HS-27A (cell line): ENCODE results near the gene DYSF.
"Not testable (repeated sequence)": the region's sequence is repeated elsewhere in the genome, so short reads cannot be mapped to it uniquely, and the experiment has no call there.

Experiments
- DNase-seq: peaks from one replicate; pipeline ENCODE4 v3.0.0-alpha.2; 2012; ENCODE audit warnings: low read depth, missing footprints

Gene DYSF

GRCh38 chr2:71658256-71658655, 204.9 kb downstream of the DYSF start:
- not testable (repeated sequence) for DNase-seq

DNA sequence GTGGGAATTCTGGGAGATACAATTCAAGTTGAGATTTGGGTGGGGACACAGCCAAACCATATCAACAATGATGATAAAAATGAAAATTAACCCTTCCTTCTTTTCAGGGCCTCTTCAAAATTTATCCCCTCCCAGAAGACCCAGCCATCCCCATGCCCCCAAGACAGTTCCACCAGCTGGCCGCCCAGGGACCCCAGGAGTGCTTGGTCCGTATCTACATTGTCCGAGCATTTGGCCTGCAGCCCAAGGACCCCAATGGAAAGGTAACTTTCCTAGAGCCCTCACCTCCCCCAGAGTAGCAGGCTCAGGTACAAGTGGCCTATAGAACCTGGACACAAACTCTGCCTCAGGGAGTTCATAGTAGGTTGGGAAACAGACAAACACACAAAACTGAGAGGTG, 205.4 kb downstream of the DYSF start:
- DNase-seq = no peak

- DNase-seq = no peak
Observed at GRCh38 chr2:71659868-71660518, 206.6 kb downstream of the DYSF start.

DNA sequence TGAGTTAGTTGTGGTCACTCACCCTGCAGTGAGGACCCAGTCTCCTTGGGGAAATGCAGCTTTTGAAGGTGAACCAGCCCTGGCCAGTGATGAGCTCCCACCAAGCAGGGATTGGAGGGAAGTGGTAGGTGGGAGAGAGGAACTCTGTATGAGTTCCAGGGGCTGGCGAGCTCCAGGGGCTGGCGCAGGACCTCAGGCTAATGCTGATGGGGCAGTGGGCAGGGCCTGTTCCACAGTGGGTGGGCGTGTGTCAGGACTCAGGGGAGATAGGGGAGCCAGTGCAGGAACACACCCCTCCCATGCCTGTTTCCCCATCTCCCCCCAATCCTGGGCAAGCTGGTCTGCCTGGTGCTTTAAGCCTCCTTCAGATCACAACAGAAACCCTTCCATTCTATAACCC, 208.4 kb downstream of the DYSF start:
- DNase-seq = no peak

GRCh38 chr2:71662665-71663394, 209.5 kb downstream of the DYSF start:
- DNase-seq = no peak

GRCh38 chr2:71664161-71664560, 210.8 kb downstream of the DYSF start:
- no peak for DNase-seq

DNA sequence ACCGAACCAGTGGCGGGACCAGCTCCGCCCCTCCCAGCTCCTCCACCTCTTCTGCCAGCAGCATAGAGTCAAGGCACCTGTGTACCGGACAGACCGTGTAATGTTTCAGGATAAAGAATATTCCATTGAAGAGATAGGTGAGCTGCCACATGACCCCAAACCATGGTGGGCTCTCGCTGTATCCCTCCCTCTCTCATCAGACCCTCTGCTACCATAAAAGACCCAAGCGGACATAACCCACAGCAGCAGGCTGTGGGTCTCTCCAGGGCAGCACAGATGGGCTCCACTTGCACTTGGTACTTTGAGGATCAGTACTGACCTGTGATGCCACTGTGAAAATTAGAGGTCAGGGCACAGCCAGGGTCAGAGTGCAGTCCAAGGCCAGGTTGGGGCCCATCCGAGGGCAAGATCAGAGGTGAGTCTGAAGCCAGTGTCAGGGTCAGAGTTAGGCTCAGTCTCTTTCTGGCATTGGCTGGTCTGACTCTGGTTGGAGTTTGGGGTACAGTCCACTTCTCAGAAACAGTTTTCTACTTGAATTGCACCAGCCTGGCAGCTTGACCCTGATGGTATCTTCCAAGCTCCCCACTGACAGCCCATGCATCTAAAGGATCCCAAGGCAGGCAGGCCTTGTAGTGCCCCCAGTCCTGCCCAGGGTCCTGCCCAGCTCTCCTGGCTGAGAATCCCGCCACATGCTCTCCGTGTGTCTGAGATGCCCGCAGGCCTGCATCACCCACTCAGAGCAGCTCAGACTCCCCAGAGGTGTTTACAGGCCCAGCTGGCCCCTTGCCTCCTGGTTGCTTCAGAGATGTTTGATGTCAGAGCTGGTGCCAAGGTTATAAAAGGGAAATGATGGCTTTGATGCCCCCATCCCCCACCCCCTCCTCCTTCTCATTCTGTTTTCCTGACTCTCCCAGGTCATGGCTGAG, 212.1 kb downstream of the DYSF start:
- no peak for DNase-seq

DNA sequence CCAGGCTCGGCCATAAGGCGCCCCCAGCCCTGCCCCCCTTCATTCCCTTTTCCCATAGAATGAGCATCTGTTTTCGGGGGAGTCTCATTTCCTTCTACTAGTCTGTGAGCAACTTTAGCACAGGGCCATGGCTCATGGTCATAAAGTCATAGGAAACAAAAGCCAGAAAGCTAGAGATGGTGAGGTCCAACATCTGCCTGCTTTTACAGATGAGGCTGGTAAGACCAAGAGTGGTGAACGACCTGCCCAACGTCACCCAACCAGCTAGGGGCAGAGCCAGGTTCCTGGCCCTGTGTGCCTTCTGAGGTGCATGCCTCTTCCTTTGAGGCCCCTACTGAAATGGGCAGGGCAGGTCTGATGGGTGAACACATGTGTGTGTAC, 212.7 kb downstream of the DYSF start:
- no peak for DNase-seq

DNA sequence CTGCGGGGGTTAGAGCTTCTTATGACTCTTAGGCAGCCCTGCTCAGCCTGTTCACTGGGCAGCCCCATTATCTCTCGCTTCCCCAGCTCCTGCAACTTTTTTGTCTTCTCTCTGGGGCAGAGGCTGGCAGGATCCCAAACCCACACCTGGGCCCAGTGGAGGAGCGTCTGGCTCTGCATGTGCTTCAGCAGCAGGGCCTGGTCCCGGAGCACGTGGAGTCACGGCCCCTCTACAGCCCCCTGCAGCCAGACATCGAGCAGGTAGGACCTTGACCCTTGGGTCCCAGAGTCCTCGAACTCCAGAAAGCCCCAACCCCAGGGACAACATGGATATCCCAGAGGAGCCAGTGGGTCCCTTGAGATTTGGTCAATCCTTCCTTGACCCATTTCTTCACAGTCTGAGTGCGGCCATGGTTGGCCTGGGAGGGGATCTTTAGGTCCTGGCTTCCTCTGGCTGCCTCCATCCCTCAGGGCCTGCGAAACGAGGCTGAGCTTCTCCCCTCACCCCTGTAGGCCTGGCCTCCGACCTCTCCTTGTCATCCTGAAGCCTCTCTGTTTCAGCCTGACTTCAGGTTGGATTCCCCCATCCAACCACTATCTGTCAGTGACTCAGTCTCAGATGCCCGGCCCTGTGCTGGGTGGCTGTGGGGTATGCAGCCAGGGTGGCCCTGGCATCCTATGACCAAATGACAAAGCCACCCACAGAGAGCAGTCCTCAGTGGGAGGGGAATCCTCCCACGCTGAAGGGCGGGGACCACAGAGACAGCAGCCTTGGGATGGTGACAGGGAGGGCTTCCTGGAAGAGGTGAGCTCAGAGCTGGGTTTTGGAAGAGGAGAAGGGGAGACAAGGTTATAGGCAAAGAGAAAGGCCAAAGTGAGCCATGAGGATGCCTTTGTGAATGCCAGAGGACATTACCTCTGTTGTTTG, 214.2 kb downstream of the DYSF start:
- no peak for DNase-seq

- DNase-seq = no peak
Observed at GRCh38 chr2:71668326-71669057, 215.1 kb downstream of the DYSF start.

DNA sequence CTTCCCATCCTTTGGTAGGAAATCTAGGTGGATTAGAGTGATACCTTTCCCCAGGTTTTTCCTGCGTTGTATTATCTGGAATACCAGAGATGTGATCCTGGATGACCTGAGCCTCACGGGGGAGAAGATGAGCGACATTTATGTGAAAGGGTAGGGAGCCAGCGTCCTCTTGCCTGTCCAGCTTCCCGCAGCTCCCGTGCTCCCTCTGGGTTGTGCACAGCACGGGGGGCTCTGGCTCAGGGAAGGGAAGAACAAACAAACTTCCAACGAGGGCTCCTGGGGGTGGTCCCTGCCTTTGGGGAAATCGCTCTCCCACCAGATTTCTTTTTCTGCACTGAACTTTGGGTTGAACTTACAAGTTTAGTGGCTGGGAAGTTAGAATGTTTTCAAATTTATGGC, 215.7 kb downstream of the DYSF start:
- DNase-seq = no peak

DNA sequence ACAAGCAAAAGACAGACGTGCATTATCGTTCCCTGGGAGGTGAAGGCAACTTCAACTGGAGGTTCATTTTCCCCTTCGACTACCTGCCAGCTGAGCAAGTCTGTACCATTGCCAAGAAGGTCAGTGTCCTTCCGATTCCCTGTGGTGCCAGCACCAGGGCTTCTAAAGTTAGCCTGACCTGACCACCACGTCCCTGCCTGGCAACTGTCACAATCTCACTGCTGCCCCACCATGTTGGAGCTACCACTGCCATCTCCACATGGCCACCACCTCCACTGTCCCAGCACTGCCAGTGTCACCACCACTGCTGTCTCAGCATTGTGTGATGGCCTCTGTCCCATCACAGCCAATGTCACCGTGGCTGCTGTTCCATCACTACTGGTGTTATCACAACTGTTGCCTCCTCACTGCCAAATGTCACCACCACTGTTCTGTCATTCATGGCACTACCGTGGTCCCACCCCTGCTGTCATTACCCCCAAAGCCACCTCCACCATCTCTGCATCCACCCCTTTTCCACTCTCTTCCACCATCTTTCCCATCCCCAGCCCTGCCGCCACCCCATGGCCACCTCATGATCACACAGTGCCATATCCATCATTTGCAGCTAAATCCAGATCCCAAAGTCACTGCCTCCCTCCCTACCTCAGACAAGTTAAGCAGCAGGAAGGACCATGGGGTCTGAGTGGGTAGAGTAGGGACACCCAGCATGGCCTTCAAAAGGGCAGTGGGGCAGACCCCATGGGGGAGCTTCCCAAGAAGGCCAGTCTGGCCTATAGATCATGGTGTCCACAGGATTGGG, 216.5 kb downstream of the DYSF start:
- DNase-seq = no peak

- no peak for DNase-seq
Observed at GRCh38 chr2:71670430-71670795, 217.1 kb downstream of the DYSF start.

- DNase-seq = no peak
Observed at GRCh38 chr2:71671203-71671854, 218.0 kb downstream of the DYSF start.

- DNase-seq = no peak
Observed at GRCh38 chr2:71671895-71672825, 218.8 kb downstream of the DYSF start.

DNA sequence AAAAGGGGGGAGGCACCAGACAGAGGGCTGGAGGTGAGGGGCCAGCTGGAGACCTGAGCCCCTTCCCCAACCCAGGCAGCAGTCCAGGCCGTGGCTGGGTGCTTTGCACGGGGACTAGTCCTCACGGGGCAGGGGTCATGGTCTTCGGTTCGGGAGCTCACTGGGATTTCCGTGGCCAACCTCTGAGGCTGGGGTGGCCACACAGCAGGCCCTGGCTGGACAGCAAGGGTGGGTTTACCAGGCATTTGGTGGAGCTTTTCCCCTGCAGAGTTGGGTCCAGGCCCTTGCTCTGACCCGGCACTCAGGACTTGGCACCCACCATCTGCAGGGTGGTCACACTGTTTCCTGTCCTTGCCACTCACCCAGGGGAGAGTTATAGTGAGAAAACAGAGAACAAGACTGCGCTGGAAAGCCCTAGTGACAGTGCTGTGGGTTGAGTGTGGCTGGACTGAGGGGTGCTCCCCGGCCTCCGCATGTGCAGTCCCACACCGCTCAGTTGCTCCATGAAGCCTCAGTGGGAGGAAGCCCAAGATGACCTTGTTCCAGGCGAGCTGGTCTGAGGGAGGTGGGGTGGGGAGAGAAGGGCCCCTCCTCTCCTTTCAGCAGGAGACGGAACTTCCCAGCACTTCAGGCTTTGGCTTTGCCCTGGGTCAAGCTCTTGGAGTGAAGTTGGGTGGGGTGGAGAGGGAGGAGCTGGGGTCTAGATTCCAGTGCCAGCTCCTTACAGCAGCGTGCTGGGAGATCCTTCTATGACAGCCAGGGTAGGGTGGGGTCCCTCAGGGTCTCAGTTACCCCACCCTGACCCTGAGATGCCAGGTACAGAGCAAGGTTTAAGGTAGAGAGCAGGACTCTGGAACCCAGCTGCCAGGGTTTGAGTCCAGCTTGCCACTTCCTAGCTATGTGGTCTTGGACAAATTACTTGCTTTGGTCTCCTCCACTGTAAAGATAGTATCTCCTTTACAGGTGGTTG, 219.8 kb downstream of the DYSF start:
- DNase-seq = no peak

DNA sequence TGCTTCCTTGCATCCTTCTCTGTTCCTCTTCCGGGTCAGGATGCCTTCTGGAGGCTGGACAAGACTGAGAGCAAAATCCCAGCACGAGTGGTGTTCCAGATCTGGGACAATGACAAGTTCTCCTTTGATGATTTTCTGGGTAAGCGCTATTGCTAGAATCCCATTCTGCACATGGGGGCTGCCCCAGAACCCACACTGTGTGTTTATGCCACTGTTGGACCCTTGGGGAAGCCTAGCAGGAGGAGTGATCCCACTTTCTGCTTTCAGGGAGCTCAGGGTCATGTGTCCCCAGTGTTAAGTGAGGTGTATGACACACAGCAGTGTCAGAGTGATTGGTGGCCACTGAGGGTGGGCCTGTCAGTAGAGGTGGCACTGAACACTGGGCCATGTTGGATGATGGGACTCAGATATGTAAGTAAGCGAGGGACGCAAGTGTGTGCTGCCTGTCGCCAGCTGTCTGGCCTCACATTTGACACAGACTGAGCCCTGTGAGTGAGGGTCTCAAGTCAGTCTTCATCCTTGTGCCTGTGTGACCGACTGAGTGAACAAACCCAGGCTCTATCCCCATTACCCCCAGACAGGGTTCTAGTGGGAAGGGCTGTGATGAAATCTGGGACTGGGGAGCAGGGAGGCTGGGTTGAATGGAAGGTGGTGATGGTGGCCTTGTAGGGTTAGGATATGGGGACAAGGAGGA, 220.9 kb downstream of the DYSF start:
- DNase-seq = no peak
